SK-N-SH treated with all-trans-retinoic acid at 6 μM for 48 hours (cell line): Measurements from ENCODE around the gene OMD.

Experiments used
- CSDC2 ChIP-seq: fragments of 250-450 bp; sonication (Bioruptor Pico); IDR thresholded peaks from 2 replicates; pipeline ENCODE4 v1.5.0; 2020; ENCODE audit warnings: mild to moderate bottlenecking, moderate library complexity
- OSR1 ChIP-seq: fragments of 250-450 bp; sonication (Bioruptor Pico); IDR thresholded peaks from 2 replicates; pipeline ENCODE4 v1.8.0; 2022; ENCODE audit warnings: moderate library complexity, mild to moderate bottlenecking, inconsistent platforms
- ZFP30 ChIP-seq: fragments of 450-650 bp; formaldehyde crosslinking; IDR thresholded peaks from 2 replicates; pipeline ENCODE4 v1.5.0; 2022; ENCODE audit warnings: mild to moderate bottlenecking, moderate library complexity
- ZNF70 ChIP-seq: fragments of 450-650 bp; formaldehyde crosslinking; IDR thresholded peaks from 2 replicates; pipeline ENCODE4 v1.5.0; 2020; ENCODE audit warnings: mild to moderate bottlenecking, moderate library complexity
- TF ChIP-seq, protein P1 (sequence below): fragments of 250-450 bp; sonication (Bioruptor Pico); IDR thresholded peaks from 2 replicates; pipeline ENCODE4 v1.8.0; 2020; ENCODE audit warnings: mild to moderate bottlenecking, moderate library complexity, borderline replicate concordance
- TF ChIP-seq, protein P2 (sequence below): fragments of 250-450 bp; sonication (Bioruptor Pico); IDR thresholded peaks from 2 replicates; pipeline ENCODE4 v1.5.0; 2020; ENCODE audit warnings: mild to moderate bottlenecking, moderate library complexity

DNA sequence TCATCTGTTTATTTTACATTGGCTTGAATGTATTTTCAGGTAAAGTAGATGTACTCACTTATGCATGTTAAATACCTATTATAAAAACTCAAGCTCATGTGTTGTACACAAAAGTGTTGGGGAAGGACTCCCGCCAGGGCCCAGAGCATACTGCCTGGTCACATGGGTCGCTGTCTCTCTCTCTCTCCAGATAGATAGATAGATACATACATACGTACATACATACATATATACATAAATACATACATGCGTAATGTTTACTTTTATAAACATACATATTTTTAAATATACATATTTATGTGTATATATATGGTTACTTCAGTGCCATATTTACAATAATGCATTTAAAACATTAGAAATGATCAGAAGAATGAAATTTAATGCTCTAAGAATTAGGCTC lies 33.3 kb upstream of the OMD start:
- TF ChIP-seq CSDC2 (CRISPR knock-in tag) (no peak), ZFP30 (CRISPR knock-in tag) (no peak), OSR1 (CRISPR knock-in tag) (no peak), ZNF70 (CRISPR knock-in tag) (no peak)
- TF ChIP-seq, protein P1, sequence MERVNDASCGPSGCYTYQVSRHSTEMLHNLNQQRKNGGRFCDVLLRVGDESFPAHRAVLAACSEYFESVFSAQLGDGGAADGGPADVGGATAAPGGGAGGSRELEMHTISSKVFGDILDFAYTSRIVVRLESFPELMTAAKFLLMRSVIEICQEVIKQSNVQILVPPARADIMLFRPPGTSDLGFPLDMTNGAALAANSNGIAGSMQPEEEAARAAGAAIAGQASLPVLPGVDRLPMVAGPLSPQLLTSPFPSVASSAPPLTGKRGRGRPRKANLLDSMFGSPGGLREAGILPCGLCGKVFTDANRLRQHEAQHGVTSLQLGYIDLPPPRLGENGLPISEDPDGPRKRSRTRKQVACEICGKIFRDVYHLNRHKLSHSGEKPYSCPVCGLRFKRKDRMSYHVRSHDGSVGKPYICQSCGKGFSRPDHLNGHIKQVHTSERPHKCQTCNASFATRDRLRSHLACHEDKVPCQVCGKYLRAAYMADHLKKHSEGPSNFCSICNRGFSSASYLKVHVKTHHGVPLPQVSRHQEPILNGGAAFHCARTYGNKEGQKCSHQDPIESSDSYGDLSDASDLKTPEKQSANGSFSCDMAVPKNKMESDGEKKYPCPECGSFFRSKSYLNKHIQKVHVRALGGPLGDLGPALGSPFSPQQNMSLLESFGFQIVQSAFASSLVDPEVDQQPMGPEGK (CRISPR knock-in tag): no peak
- TF ChIP-seq, protein P2, sequence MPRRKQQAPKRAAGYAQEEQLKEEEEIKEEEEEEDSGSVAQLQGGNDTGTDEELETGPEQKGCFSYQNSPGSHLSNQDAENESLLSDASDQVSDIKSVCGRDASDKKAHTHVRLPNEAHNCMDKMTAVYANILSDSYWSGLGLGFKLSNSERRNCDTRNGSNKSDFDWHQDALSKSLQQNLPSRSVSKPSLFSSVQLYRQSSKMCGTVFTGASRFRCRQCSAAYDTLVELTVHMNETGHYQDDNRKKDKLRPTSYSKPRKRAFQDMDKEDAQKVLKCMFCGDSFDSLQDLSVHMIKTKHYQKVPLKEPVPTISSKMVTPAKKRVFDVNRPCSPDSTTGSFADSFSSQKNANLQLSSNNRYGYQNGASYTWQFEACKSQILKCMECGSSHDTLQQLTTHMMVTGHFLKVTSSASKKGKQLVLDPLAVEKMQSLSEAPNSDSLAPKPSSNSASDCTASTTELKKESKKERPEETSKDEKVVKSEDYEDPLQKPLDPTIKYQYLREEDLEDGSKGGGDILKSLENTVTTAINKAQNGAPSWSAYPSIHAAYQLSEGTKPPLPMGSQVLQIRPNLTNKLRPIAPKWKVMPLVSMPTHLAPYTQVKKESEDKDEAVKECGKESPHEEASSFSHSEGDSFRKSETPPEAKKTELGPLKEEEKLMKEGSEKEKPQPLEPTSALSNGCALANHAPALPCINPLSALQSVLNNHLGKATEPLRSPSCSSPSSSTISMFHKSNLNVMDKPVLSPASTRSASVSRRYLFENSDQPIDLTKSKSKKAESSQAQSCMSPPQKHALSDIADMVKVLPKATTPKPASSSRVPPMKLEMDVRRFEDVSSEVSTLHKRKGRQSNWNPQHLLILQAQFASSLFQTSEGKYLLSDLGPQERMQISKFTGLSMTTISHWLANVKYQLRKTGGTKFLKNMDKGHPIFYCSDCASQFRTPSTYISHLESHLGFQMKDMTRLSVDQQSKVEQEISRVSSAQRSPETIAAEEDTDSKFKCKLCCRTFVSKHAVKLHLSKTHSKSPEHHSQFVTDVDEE: no peak
